GM12878 (cell line): ENCODE results near the gene TMEM217. TPM values are rescaled to one million over a fixed set of nuclear protein-coding genes. Genes with fewer than 3 reads are reported as not detected.

Source experiments
- ATAC-seq: fragments of 200-7000 bp; cut with Tn5 transposase; 3 replicates; pipeline ENCODE4 v1.9.1; 2020; ENCODE audit warnings: mild to moderate bottlenecking, moderate library complexity
- BruUV-seq: library from RNA; stranded (reverse); fragments of 400-500 nt; replicated peaks from 2 replicates; lab custom pipeline; 2021; lab: Mats Ljungman, UMichigan
- CTCF ChIA-PET: fragments of 300-600 bp; sonication (Branson Sonifier 250); formaldehyde crosslinking; extraction: SDS; loops from one replicate; lab custom pipeline; 2021; ENCODE audit warnings: inconsistent platforms; lab: Yijun Ruan, JAX
- POLR2A ChIA-PET: fragments of 350-600 bp; formaldehyde crosslinking; extraction: SDS; loops from one replicate; lab custom pipeline; 2021; ENCODE audit warnings: inconsistent platforms; lab: Charles Lee
- RAD21 ChIA-PET: fragments of 300-600 bp; sonication (Branson Sonifier 250); formaldehyde crosslinking; loops from one replicate; lab custom pipeline; 2023; ENCODE audit warnings: antibody characterized with exemption; ENCODE audit not compliant: unreplicated experiment; lab: Charles Lee
- SMC1A ChIA-PET: fragments of 300-600 bp; sonication (Branson Sonifier 250); formaldehyde crosslinking; loops from one replicate; lab custom pipeline; 2023; ENCODE audit not compliant: unreplicated experiment, uncharacterized antibody; lab: Charles Lee
- DNase-seq: peaks from one replicate; pipeline ENCODE4 v3.0.0-alpha.2; 2011; ENCODE audit warnings: low read depth, low spot score
- FAIRE-seq: peaks from 3 replicates; lab custom pipeline; 2011; peaks lifted over from hg19 to GRCh38; lab: Jason Lieb, UNC
- H2AFZ ChIP-seq: 2 replicates; pipeline ENCODE4 v1.6.0; 2011; ENCODE audit warnings: low read depth, low read length, control low read depth; ENCODE audit not compliant: control insufficient read depth
- H3K27ac ChIP-seq: 2 replicates; pipeline ENCODE4 v1.5.1; 2011; ENCODE audit warnings: control low read depth; ENCODE audit not compliant: control insufficient read depth, insufficient read depth
- H3K27me3 ChIP-seq, 2 experiments: replicated peaks in 1 of 2; 2 replicates each; pipeline versions ENCODE4 v1.6.0 to v1.6.1; 2011; ENCODE audit warnings: low read length in 1 of 2; ENCODE audit not compliant: control insufficient read depth in 2 of 2, insufficient read depth in 2 of 2
- H3K36me3 ChIP-seq, 2 experiments: 2 replicates each; pipeline ENCODE4 v1.5.1; 2011; ENCODE audit warnings: low read length in 1 of 2; ENCODE audit not compliant: control insufficient read depth in 2 of 2, insufficient read depth in 2 of 2
- H3K4me1 ChIP-seq: 2 replicates; pipeline ENCODE4 v1.6.1; 2011; ENCODE audit warnings: mild to moderate bottlenecking, low read length, moderate library complexity, mixed read lengths; ENCODE audit not compliant: control insufficient read depth, insufficient read depth
- H3K4me2 ChIP-seq: 2 replicates; pipeline ENCODE4 v1.6.0; 2011; ENCODE audit warnings: control low read depth; ENCODE audit not compliant: control insufficient read depth, insufficient read depth
- H3K4me3 ChIP-seq: fragments of 200-600 bp; sonication (generic); 2 replicates; pipeline ENCODE4 v1.5.1; 2016
- H3K79me2 ChIP-seq: 2 replicates; pipeline ENCODE4 v1.6.0; 2011; ENCODE audit warnings: low read length; ENCODE audit not compliant: control insufficient read depth, insufficient read depth
- H3K9ac ChIP-seq: 2 replicates; pipeline ENCODE4 v1.8.0; 2011; ENCODE audit warnings: low read length, control low read depth, mixed read lengths; ENCODE audit not compliant: control insufficient read depth, insufficient read depth
- H3K9me3 ChIP-seq: replicated peaks from 3 replicates; pipeline ENCODE4 v1.5.1; 2011; ENCODE audit warnings: mild to moderate bottlenecking, low read length; ENCODE audit not compliant: control insufficient read depth, insufficient read depth
- H4K20me1 ChIP-seq: 2 replicates; pipeline ENCODE4 v1.6.0; 2011; ENCODE audit not compliant: control insufficient read depth, insufficient read depth
- CBX5 ChIP-seq: sonication (generic); IDR thresholded peaks from 2 replicates; pipeline ENCODE4 v1.6.1; 2016; ENCODE audit warnings: low read depth, moderate library complexity, mild to moderate bottlenecking, inconsistent platforms
- CREM ChIP-seq: IDR thresholded peaks from 2 replicates; pipeline ENCODE4 v1.6.1; 2014; ENCODE audit warnings: antibody characterized with exemption, low read depth
- CTCF ChIP-seq, 3 experiments: IDR thresholded peaks in 2 of 3; conservative IDR thresholded peaks in 1 of 3; 2 replicates each; pipeline ENCODE4 v1.5.1; 2011; ENCODE audit warnings: low read depth in 3 of 3, low read length in 3 of 3, mild to moderate bottlenecking in 3 of 3, control low read depth in 2 of 3, moderate library complexity in 2 of 3, inconsistent platforms in 1 of 3, mixed read lengths in 1 of 3; ENCODE audit not compliant: control insufficient read depth in 2 of 3, insufficient read depth in 1 of 3; ENCODE audit errors: extremely low read depth in 1 of 3
- CUX1 ChIP-seq: IDR thresholded peaks from 2 replicates; pipeline ENCODE4 v1.6.1; 2012; ENCODE audit warnings: improper control_type of control experiment, low read depth, low read length; ENCODE audit not compliant: insufficient replicate concordance
- E2F4 ChIP-seq: IDR thresholded peaks from 2 replicates; pipeline ENCODE4 v1.6.1; 2012; ENCODE audit warnings: low read depth, low read length, improper control_type of control experiment
- HCFC1 ChIP-seq: fragments of 150-350 bp; IDR thresholded peaks from 2 replicates; pipeline ENCODE4 v1.6.1; 2014; ENCODE audit warnings: low read length
- HDAC2 ChIP-seq: fragments of 200-600 bp; sonication (generic); IDR thresholded peaks from 2 replicates; pipeline ENCODE4 v1.6.1; 2017
- JUND ChIP-seq: IDR thresholded peaks from 2 replicates; pipeline ENCODE4 v1.6.1; 2012; ENCODE audit warnings: low read depth, mild to moderate bottlenecking, low read length, improper control_type of control experiment, moderate library complexity
- KAT2A ChIP-seq: conservative IDR thresholded peaks from 2 replicates; pipeline ENCODE4 v1.6.1; 2011; ENCODE audit warnings: low read depth, low read length; ENCODE audit not compliant: control insufficient read depth
- PAX5 ChIP-seq: IDR thresholded peaks from 2 replicates; pipeline ENCODE4 v1.6.1; 2011; ENCODE audit warnings: low read depth, low read length, borderline replicate concordance
- ZNF622 ChIP-seq: fragments of 450-650 bp; IDR thresholded peaks from 2 replicates; pipeline ENCODE4 v1.6.1; 2017; ENCODE audit warnings: mild to moderate bottlenecking, inconsistent platforms
- ZNF687 ChIP-seq: fragments of 450-650 bp; IDR thresholded peaks from 2 replicates; pipeline ENCODE4 v1.6.1; 2017; ENCODE audit warnings: mild to moderate bottlenecking, moderate library complexity
- WGBS: methylation state at CpG from one replicate; pipeline ENCODE4 v1.1.6; 2016; ENCODE audit warnings: low lambda C conversion rate; ENCODE audit not compliant: insufficient replicate concordance, insufficient coverage; ENCODE audit errors: missing lambda C conversion rate; 5-methylcytosine and 5-hydroxymethylcytosine counted together
- in situ Hi-C: fragments of 300-500 bp; cut with MboI; formaldehyde crosslinking; loops from 9 replicates; pipeline ENCODE4 v1.14.3; 2018; ENCODE audit warnings: mixed read lengths
- intact Hi-C: fragments of 100-400 bp; cut with micrococcal nuclease; formaldehyde crosslinking; loops from one replicate; pipeline ENCODE4 v1.14.2; 2022; ENCODE audit not compliant: unreplicated experiment
- polyA plus RNA-seq, 11 experiments: library from polyadenylated mRNA; depleted of rRNA in 4 of 11; unstranded in 6 of 11; stranded (reverse) in 5 of 11; fragments of >200 nt; fragmentation: Nextera tagmentation in 4 of 11; fragmentation: Illumina TruSeq in 1 of 11; extraction: Ambion mirVana in 4 of 11; extraction: Trizol in 1 of 11; gene quantifications; 1 replicate in 1 of 11; 2 replicates in 10 of 11; pipeline versions ENCODE4 v1.2.1 to v1.2.3, GENCODE V29; 2011 to 2016; ENCODE audit warnings: inconsistent platforms in 2 of 11, missing spikeins in 2 of 11, low read depth in 1 of 11
- total RNA-seq, 4 experiments: library from RNA; depleted of rRNA in 3 of 4; stranded (reverse); fragments of >200 nt in 3 of 4; fragmentation: Illumina TruSeq in 1 of 4; extraction: Trizol in 1 of 4; gene quantifications; 2 replicates each; pipeline versions ENCODE4 v1.2.1 to v1.2.3, GENCODE V29; 2013 to 2021

Gene TMEM217
- total and polyA plus RNA-seq, 10 of the 15 experiments (the other 5 are each of a cell fraction or from before 2014, with no cell fraction given), result 1.3 to 4.5 (median 2.3) TPM

- RAD21 ChIA-PET, result interaction anchor here (1.2 kb wide), 2 partner anchors 9 to 40 kb away, joined by 3 to 4 read pairs; no protein-coding TSS in a partner anchor
- no peaks in the 10 kb centered on the region for H4K20me1 ChIP-seq
- peaks cover 5% of the 10 kb centered on the region for H3K79me2 ChIP-seq
- H3K4me1 ChIP-seq, result peaks cover 9% of the 10 kb centered on the region; the same call in 1 of the 2 replicates
- SMC1A ChIA-PET, result interaction anchor here (0.9 kb wide), 1 partner anchor 15 kb away, joined by 4 read pairs; no protein-coding TSS in a partner anchor
- CTCF ChIA-PET, result interaction anchor here (1.3 kb wide), 1 partner anchor 38 kb away, joined by 4 read pairs; no protein-coding TSS in a partner anchor
- intact Hi-C loops (no loop called here), in situ Hi-C loops (no loop called here)
- H3K36me3 ChIP-seq, result peaks cover 0 to 5% of the 10 kb centered on the region in 2 experiments; a peak in 2 of 4 replicates
- H3K4me2 ChIP-seq, result no peak overlapping the region
- no peak overlapping the region for H3K27ac ChIP-seq
- no peak for ATAC-seq
- H2AFZ ChIP-seq, result no peak overlapping the region
- H3K27me3 ChIP-seq, result no peaks in the 10 kb centered on the region
- POLR2A ChIA-PET, result no interaction called here
- 83% methylated on average over 6 of the region's 6 CpGs for WGBS
- BruUV-seq, result no TSS peak
- DNase-seq, result no peak
- H3K4me3 ChIP-seq, result no peak overlapping the region
- FAIRE-seq, result no peak
- H3K9ac ChIP-seq, result no peak overlapping the region
- no peaks in the 10 kb centered on the region for H3K9me3 ChIP-seq
- no peak for TF ChIP-seq HCFC1
- TF ChIP-seq HDAC2, result no peak
- no peak for TF ChIP-seq ZNF622
- TF ChIP-seq ZNF687, result no peak
- TF ChIP-seq JUND, result no peak
- no peak for TF ChIP-seq KAT2A
- TF ChIP-seq CTCF (IDR thresholded peaks at IDR 0.05 in 2 of 3, conservative IDR thresholded peaks at IDR 0.05 in 1 of 3; ENCODE audit: control insufficient read depth in 2 of 3, extremely low read depth in 1 of 3, insufficient read depth in 1 of 3, low read depth in 3 of 3, low read length in 3 of 3), result no peak
- TF ChIP-seq PAX5, result no peak
- no peak for TF ChIP-seq CUX1
- TF ChIP-seq CBX5, result no peak
- no peak for TF ChIP-seq CREM
- TF ChIP-seq E2F4, result no peak
Measured at GRCh38 chr6:37277001-37277409, 19.1 kb upstream of the TMEM217 start.
